Testis (tissue), 2 donors: Measurements from ENCODE around the gene ZGPAT.

ENCODE experiments used
- CTCF ChIP-seq, 3 experiments: fragments of 450-650 bp in 2 of 3; fragments of 200-600 bp in 1 of 3; sonication (generic) in 1 of 3; IDR thresholded peaks; one replicate each; pipeline ENCODE4 v1.5.1; 2016 to 2019; ENCODE audit warnings: antibody characterized with exemption in 3 of 3, mild to moderate bottlenecking in 2 of 3, moderate library complexity in 1 of 3
- POLR2A ChIP-seq: fragments of 450-650 bp; IDR thresholded peaks from one replicate; pipeline ENCODE4 v1.6.1; 2017; ENCODE audit warnings: antibody characterized with exemption, mild to moderate bottlenecking, moderate library complexity

GRCh38 chr20:63701051-63701328, 6.8 kb upstream of the ZGPAT start:
- no peak for TF ChIP-seq CTCF (IDR thresholded peaks at IDR 0.05)
- TF ChIP-seq POLR2A: no peak
